ENCODE data around the gene KCTD13. TPM values are rescaled to one million over a fixed set of nuclear protein-coding genes. Genes with fewer than 3 reads are reported as not detected.
"Not testable (repeated sequence)": the region's sequence is repeated elsewhere in the genome, so short reads cannot be mapped to it uniquely, and the experiment has no call there.

KCTD13 gene
- total RNA-seq, 2 donors from 2014 or later: 15.9 to 134 TPM

- no peak for TF ChIP-seq POLR2AphosphoS5 (IDR thresholded peaks at IDR 0.05)
- no peak for TF ChIP-seq POLR2A (IDR thresholded peaks at IDR 0.05)
- no peak for TF ChIP-seq CTCF (IDR thresholded peaks at IDR 0.05)
- WGBS: 20% methylated on average over 45 of the region's 45 CpGs
- Histone ChIP-seq H3K4me1 (replicated peaks) (no peaks in the 10 kb centered on the region), H3K36me3 (no peaks in the 10 kb centered on the region), H3K9me3 (no peaks in the 10 kb centered on the region), H3K27me3 (replicated peaks; ENCODE audit: insufficient read depth) (no peaks in the 10 kb centered on the region), H3K27ac (no peak overlapping the region), H3K4me3 (no peak overlapping the region)
- no peak for DNase-seq (ENCODE audit: low spot score)
- intact Hi-C loops (cut with DNase I): no loop called here
Measured at GRCh38 chr16:29876594-29877249, 49.3 kb downstream of the KCTD13 start.

DNA sequence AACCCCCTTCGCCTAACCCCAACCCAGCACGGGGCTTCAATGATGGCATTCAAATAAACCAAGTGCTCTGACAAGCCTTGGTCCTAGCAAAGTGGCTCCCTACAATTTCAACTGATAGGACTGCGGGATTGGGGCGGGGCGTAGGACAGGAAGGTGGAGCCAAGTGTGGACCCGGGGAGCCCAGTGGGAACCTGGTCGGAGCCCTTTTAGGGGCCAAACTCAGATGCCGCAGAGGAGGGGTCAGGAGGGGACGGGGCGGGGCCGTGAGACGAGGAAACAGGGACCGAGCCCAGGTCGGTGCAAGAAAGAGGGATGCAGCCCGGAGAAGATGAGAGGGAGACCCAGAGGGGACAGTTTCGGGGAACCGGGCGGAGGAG, 49.8 kb downstream of the KCTD13 start:
- no peak overlapping the region for H3K4me3 ChIP-seq
- intact Hi-C loops (cut with DNase I): no loop called here

GRCh38 chr16:29875206-29875605, 50.8 kb downstream of the KCTD13 start:
- WGBS: 98% methylated on average over 6 of the region's 6 CpGs
- no peaks in the 10 kb centered on the region for H3K36me3 ChIP-seq

More for the DNA sequence above, 49.8 kb downstream of the KCTD13 start:
- 41% methylated on average over 18 of the region's 18 CpGs for WGBS
- no peaks in the 10 kb centered on the region for H3K9me3 ChIP-seq
- H3K27me3 ChIP-seq (replicated peaks; ENCODE audit: insufficient read depth): no peaks in the 10 kb centered on the region
- H3K36me3 ChIP-seq: no peaks in the 10 kb centered on the region
- no peak for DNase-seq (ENCODE audit: low spot score)
- TF ChIP-seq POLR2AphosphoS5 (IDR thresholded peaks at IDR 0.05): no peak
- TF ChIP-seq CTCF (IDR thresholded peaks at IDR 0.05): no peak
- no peak for TF ChIP-seq POLR2A (IDR thresholded peaks at IDR 0.05)
- no peak overlapping the region for H3K27ac ChIP-seq
- H3K4me1 ChIP-seq (replicated peaks): no peaks in the 10 kb centered on the region

DNA sequence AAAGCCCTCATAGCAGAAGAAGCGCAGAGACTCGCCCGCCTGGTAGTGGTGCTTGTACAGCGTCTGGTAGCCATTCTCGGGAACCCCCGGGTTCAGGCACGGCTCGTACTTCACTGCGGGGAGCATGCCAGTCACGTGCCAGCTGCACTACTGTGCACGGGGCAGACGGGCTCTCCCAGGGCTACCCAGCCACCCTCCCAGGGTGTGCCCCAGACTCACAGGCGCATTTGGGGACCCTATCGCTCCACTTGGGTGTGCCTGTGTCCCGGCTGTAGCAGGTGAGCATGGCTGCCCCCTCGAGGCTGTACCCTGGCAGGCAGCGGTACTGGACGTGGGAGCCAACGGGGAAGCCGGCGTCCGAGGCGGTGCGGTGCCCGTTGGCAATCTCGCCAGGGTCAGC, 52.7 kb downstream of the KCTD13 start:
- Histone ChIP-seq H3K4me3 (no peak overlapping the region), H3K4me1 (replicated peaks) (no peaks in the 10 kb centered on the region), H3K36me3 (no peaks in the 10 kb centered on the region), H3K27me3 (replicated peaks; ENCODE audit: insufficient read depth) (no peaks in the 10 kb centered on the region), H3K9me3 (no peaks in the 10 kb centered on the region), H3K27ac (no peak overlapping the region)
- DNase-seq (ENCODE audit: low spot score): no peak
- TF ChIP-seq POLR2A (IDR thresholded peaks at IDR 0.05) (no peak), POLR2AphosphoS5 (IDR thresholded peaks at IDR 0.05) (no peak), CTCF (IDR thresholded peaks at IDR 0.05) (no peak)
- intact Hi-C loops (cut with DNase I): no loop called here
- WGBS: 92% methylated on average over 26 of the region's 26 CpGs

More at GRCh38 chr16:29875206-29875605, 50.8 kb downstream of the KCTD13 start:
- no peaks in the 10 kb centered on the region for H3K4me1 ChIP-seq (replicated peaks)
- H3K27ac ChIP-seq: no peak overlapping the region
- TF ChIP-seq POLR2A (IDR thresholded peaks at IDR 0.05): no peak
- H3K4me3 ChIP-seq: no peak overlapping the region
- no peak for DNase-seq (ENCODE audit: low spot score)
- intact Hi-C loops (cut with DNase I): no loop called here
- H3K9me3 ChIP-seq: no peaks in the 10 kb centered on the region
- no peaks in the 10 kb centered on the region for H3K27me3 ChIP-seq (replicated peaks; ENCODE audit: insufficient read depth)

GRCh38 chr16:29871822-29872546, 54.0 kb downstream of the KCTD13 start:
- H3K27me3 ChIP-seq (replicated peaks; ENCODE audit: insufficient read depth): no peaks in the 10 kb centered on the region
- H3K4me3 ChIP-seq: no peak overlapping the region
- no peaks in the 10 kb centered on the region for H3K4me1 ChIP-seq (replicated peaks)
- no peaks in the 10 kb centered on the region for H3K36me3 ChIP-seq
- DNase-seq (ENCODE audit: low spot score): no peak
- intact Hi-C loops (cut with DNase I): no loop called here
- H3K27ac ChIP-seq: no peak overlapping the region
- 92% methylated on average over 15 of the region's 16 CpGs for WGBS
- TF ChIP-seq POLR2AphosphoS5 (IDR thresholded peaks at IDR 0.05) (no peak), POLR2A (IDR thresholded peaks at IDR 0.05) (no peak), CTCF (IDR thresholded peaks at IDR 0.05) (no peak)
- no peaks in the 10 kb centered on the region for H3K9me3 ChIP-seq

DNA sequence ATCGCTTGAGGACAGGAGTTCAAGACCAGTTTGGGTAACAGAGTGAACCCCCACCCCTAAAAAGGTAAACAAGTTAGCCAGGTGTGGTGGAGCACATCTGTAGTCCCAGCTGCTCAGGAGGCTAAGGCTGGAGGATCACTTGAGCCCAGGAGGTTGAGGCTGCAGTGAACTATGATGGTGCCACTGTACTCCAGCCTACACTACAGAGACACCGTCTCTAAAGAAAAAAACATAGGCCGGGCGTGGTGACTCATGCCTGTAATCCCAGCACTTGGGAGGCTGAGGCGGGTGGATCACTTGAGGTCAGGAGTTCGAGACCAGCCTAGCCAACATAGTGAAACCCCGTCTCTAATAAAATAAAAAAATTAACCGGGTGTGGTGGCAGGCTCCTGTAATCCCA, 57.0 kb downstream of the KCTD13 start:
- H3K4me3 ChIP-seq; H3K36me3 ChIP-seq; H3K27ac ChIP-seq; DNase-seq (ENCODE audit: low spot score); H3K27me3 ChIP-seq (replicated peaks; ENCODE audit: insufficient read depth); H3K9me3 ChIP-seq; intact Hi-C loops (cut with DNase I); H3K4me1 ChIP-seq (replicated peaks): not testable (repeated sequence)
- WGBS: 95% methylated on average over 8 of the region's 8 CpGs
